ENCODE results near the gene SEC61A2.

GRCh38 chr10:12135631-12136030 lies 6.2 kb downstream of the SEC61A2 start:
- no peak for TF ChIP-seq POLR2A (IDR thresholded peaks at IDR 0.05)
- no peak for TF ChIP-seq CTCF (IDR thresholded peaks at IDR 0.05)
- no peak for TF ChIP-seq POLR2AphosphoS5 (IDR thresholded peaks at IDR 0.05)

All from upper lobe of left lung (tissue), 4 donors.